Measurements from ENCODE around the gene PDE7B. TPM values are rescaled to one million over a fixed set of nuclear protein-coding genes. Genes with fewer than 3 reads are reported as not detected.

PDE7B gene
- total RNA-seq, 4 donors from 2014 or later: 15.4 to 28.6 (median 18.8) TPM

GRCh38 chr6:135996668-135997067 is 145.2 kb downstream of the PDE7B start:
- H3K4me3 ChIP-seq: no peak overlapping the region
- H3K36me3 ChIP-seq: no peaks in the 10 kb centered on the region
- H3K9me3 ChIP-seq: peaks cover 0 to 2% of the 10 kb centered on the region in 2 donors
- peaks cover 0 to 3% of the 10 kb centered on the region in 2 donors for H3K4me1 ChIP-seq
- no peak overlapping the region for H3K27ac ChIP-seq
- H3K27me3 ChIP-seq: no peaks in the 10 kb centered on the region
- intact Hi-C loops (cut with DNase I; ENCODE audit: low total_unique reads): no loop called here
- TF ChIP-seq CTCF (IDR thresholded peaks at IDR 0.05) (no peak), POLR2A (IDR thresholded peaks at IDR 0.05) (no peak)
- DNase-seq: no peak

GRCh38 chr6:135999393-135999792 is 147.9 kb downstream of the PDE7B start:
- intact Hi-C loops (cut with DNase I; ENCODE audit: low total_unique reads): no loop called here
- no peak overlapping the region for H3K4me3 ChIP-seq
- H3K36me3 ChIP-seq: no peaks in the 10 kb centered on the region
- peaks cover 0 to 3% of the 10 kb centered on the region in 2 donors for H3K4me1 ChIP-seq
- TF ChIP-seq POLR2A (IDR thresholded peaks at IDR 0.05) (no peak), CTCF (IDR thresholded peaks at IDR 0.05) (no peak)
- H3K27ac ChIP-seq: no peak overlapping the region
- peaks cover 0 to 2% of the 10 kb centered on the region in 2 donors for H3K9me3 ChIP-seq
- DNase-seq: no peak
- H3K27me3 ChIP-seq: no peaks in the 10 kb centered on the region

- Histone ChIP-seq H3K4me3 (no peak overlapping the region), H3K4me1 (no peaks in the 10 kb centered on the region), H3K27ac (no peak overlapping the region), H3K27me3 (no peaks in the 10 kb centered on the region), H3K36me3 (no peaks in the 10 kb centered on the region), H3K9me3 (no peaks in the 10 kb centered on the region)
- intact Hi-C loops (cut with DNase I; ENCODE audit: low total_unique reads): no loop called here
- no peak for DNase-seq
- TF ChIP-seq CTCF (IDR thresholded peaks at IDR 0.05) (no peak), POLR2A (IDR thresholded peaks at IDR 0.05) (no peak)
These were observed 155.8 kb downstream of the PDE7B start for GRCh38 chr6:136007345-136007744.

GRCh38 chr6:136011475-136011874 is 160.0 kb downstream of the PDE7B start:
- Histone ChIP-seq H3K4me3 (no peak overlapping the region), H3K27me3 (no peaks in the 10 kb centered on the region), H3K27ac (no peak overlapping the region), H3K9me3 (no peaks in the 10 kb centered on the region), H3K36me3 (no peaks in the 10 kb centered on the region), H3K4me1 (no peaks in the 10 kb centered on the region)
- intact Hi-C loops (cut with DNase I; ENCODE audit: low total_unique reads): no loop called here
- DNase-seq: no peak
- TF ChIP-seq POLR2A (IDR thresholded peaks at IDR 0.05): no peak
- no peak for TF ChIP-seq CTCF (IDR thresholded peaks at IDR 0.05)

GRCh38 chr6:136012198-136012887 is 160.8 kb downstream of the PDE7B start:
- no peak overlapping the region for H3K4me3 ChIP-seq
- intact Hi-C loops (cut with DNase I; ENCODE audit: low total_unique reads): no loop called here
- DNase-seq: no peak
- H3K9me3 ChIP-seq: no peaks in the 10 kb centered on the region
- no peaks in the 10 kb centered on the region for H3K4me1 ChIP-seq
- no peaks in the 10 kb centered on the region for H3K27me3 ChIP-seq
- H3K27ac ChIP-seq: no peak overlapping the region
- TF ChIP-seq POLR2A (IDR thresholded peaks at IDR 0.05) (no peak), CTCF (IDR thresholded peaks at IDR 0.05) (no peak)
- no peaks in the 10 kb centered on the region for H3K36me3 ChIP-seq

Measured in uterus (tissue), 4 donors.